RWPE2 (cell line): ENCODE results near the gene IL17REL.

Experiments used
- ATAC-seq: fragments of 200-7000 bp; cut with Tn5 transposase; 3 replicates; pipeline ENCODE4 v1.9.1; 2021; ENCODE audit warnings: low read depth
- DNase-seq: peaks from one replicate; pipeline ENCODE4 v3.0.0-alpha.2; 2020; ENCODE audit warnings: low spot score
- H3K27ac ChIP-seq: fragments of 450-650 bp; 2 replicates; pipeline ENCODE4 v1.5.1; 2017; ENCODE audit warnings: mild to moderate bottlenecking; ENCODE audit not compliant: poor library complexity, severe bottlenecking
- H3K27me3 ChIP-seq: fragments of 250-450 bp; sonication (Bioruptor Pico); 2 replicates; pipeline ENCODE4 v1.5.1; 2021; ENCODE audit warnings: mild to moderate bottlenecking, moderate library complexity; ENCODE audit not compliant: insufficient read depth, poor library complexity, severe bottlenecking
- H3K36me3 ChIP-seq: fragments of 250-450 bp; sonication (Bioruptor Pico); 2 replicates; pipeline ENCODE4 v1.5.1; 2020; ENCODE audit warnings: low read depth, mild to moderate bottlenecking, moderate library complexity
- H3K4me1 ChIP-seq: fragments of 250-450 bp; sonication (Bioruptor Pico); 2 replicates; pipeline ENCODE4 v1.5.1; 2021; ENCODE audit warnings: mild to moderate bottlenecking, moderate library complexity; ENCODE audit not compliant: insufficient read depth, poor library complexity, severe bottlenecking
- H3K4me3 ChIP-seq: fragments of 250-450 bp; sonication (Bioruptor Pico); 2 replicates; pipeline ENCODE4 v1.5.1; 2021; ENCODE audit warnings: mild to moderate bottlenecking, moderate library complexity; ENCODE audit not compliant: severe bottlenecking
- H3K9me3 ChIP-seq: fragments of 250-450 bp; sonication (Bioruptor Pico); 2 replicates; pipeline ENCODE4 v1.5.1; 2021; ENCODE audit warnings: mild to moderate bottlenecking, moderate library complexity; ENCODE audit not compliant: severe bottlenecking
- CTCF ChIP-seq: fragments of 450-650 bp; IDR thresholded peaks from one replicate; pipeline ENCODE4 v1.5.1; 2017; ENCODE audit warnings: mild to moderate bottlenecking, moderate library complexity; ENCODE audit not compliant: poor library complexity, severe bottlenecking

Gene IL17REL

GRCh38 chr22:49975543-49976389 is 36.8 kb downstream of the IL17REL start:
- no peaks in the 10 kb centered on the region for H3K36me3 ChIP-seq
- H3K27ac ChIP-seq = peak overlapping the region; percentile 15
- H3K4me1 ChIP-seq = peaks cover 7% of the 10 kb centered on the region
- no peaks in the 10 kb centered on the region for H3K27me3 ChIP-seq
- DNase-seq (no peak), ATAC-seq (peak; percentile 34)
- no peaks in the 10 kb centered on the region for H3K9me3 ChIP-seq
- no peak overlapping the region for H3K4me3 ChIP-seq
- no peak for TF ChIP-seq CTCF

- no peaks in the 10 kb centered on the region for H3K36me3 ChIP-seq
- ATAC-seq = no peak
- no peaks in the 10 kb centered on the region for H3K9me3 ChIP-seq
- peaks cover 11% of the 10 kb centered on the region for H3K4me1 ChIP-seq
- H3K27ac ChIP-seq = no peak overlapping the region
- TF ChIP-seq CTCF = no peak
- no peaks in the 10 kb centered on the region for H3K27me3 ChIP-seq
- DNase-seq = no peak
- no peak overlapping the region for H3K4me3 ChIP-seq
These were observed 39.3 kb downstream of the IL17REL start for GRCh38 chr22:49973018-49973961.

- ATAC-seq (no peak), DNase-seq (no peak)
- Histone ChIP-seq H3K4me1 (peaks cover 11% of the 10 kb centered on the region), H3K27ac (no peak overlapping the region), H3K4me3 (no peak overlapping the region), H3K36me3 (no peaks in the 10 kb centered on the region), H3K27me3 (no peaks in the 10 kb centered on the region), H3K9me3 (no peaks in the 10 kb centered on the region)
- TF ChIP-seq CTCF = no peak
These were observed 40.2 kb downstream of the IL17REL start for GRCh38 chr22:49972163-49973017.

GRCh38 chr22:49971232-49972162 is 41.1 kb downstream of the IL17REL start:
- H3K36me3 ChIP-seq = no peaks in the 10 kb centered on the region
- peak; percentile 43 for ATAC-seq
- DNase-seq = peak; percentile 59
- peaks cover 11% of the 10 kb centered on the region for H3K4me1 ChIP-seq
- H3K9me3 ChIP-seq = no peaks in the 10 kb centered on the region
- no peak for TF ChIP-seq CTCF
- peak overlapping the region; percentile 27 for H3K4me3 ChIP-seq
- H3K27me3 ChIP-seq = no peaks in the 10 kb centered on the region
- peak overlapping the region; percentile 38 for H3K27ac ChIP-seq
